LoVo (cell line): Measurements from ENCODE around the gene SIK3.
A peak's percentile ranks its signal among the peaks of the same experiment; 100 is the strongest.

Source experiments
- DNase-seq: peaks from one replicate; pipeline ENCODE4 v3.0.0-alpha.2; 2016; ENCODE audit warnings: low spot score

SIK3 gene

DNA sequence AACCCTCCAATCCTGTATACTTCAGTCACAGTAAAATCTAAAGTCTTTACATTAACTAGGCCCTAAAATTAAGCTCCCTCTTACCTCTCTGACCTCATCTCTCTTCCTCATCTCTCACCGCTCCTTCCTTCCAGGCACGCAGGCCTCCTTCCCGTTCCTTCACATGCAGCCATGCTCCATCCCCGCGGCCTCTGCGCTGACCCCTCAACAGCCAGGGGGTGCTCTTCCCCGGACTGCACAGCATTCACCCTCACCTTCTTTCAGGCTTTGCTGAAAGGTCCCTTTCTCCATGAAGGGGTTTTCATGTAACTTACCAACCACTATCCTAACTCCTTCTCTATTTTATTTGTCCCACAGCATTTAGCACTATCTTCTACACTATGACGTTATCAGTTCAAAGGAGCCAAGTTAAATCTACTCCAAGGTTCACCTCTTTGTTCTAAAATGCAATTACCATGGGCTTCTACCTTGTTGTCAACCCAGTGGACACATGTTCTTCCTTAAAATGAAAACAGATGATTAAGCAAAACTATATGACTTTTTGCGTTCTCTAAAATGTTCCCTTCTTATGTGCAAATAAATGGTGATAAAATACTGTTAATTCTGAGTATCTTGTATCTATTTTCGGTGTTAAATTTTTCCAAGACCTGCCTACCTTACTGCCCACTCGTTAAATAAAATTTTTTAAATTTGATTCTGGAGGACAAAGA, 203.0 kb downstream of the SIK3 start:
- DNase-seq: no peak

DNA sequence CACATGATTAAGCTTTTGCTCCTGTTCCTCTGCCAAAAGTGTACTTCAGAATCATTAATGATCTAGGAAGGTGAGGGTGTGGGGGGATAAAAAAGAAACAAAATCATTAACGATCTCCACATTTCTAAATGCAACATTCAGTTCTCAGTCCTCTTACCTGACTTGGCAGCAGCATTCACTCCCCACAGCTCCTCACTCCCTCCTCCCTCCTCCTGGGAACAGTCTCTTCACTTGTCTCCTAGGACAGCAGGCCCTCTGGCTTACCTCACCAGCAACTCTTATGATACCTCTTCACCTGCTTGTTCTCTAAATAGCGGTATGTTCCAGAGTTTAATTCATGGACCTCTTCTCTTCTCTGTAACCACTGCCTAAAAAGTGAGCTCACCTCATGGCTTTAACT, 204.3 kb downstream of the SIK3 start:
- no peak for DNase-seq

DNA sequence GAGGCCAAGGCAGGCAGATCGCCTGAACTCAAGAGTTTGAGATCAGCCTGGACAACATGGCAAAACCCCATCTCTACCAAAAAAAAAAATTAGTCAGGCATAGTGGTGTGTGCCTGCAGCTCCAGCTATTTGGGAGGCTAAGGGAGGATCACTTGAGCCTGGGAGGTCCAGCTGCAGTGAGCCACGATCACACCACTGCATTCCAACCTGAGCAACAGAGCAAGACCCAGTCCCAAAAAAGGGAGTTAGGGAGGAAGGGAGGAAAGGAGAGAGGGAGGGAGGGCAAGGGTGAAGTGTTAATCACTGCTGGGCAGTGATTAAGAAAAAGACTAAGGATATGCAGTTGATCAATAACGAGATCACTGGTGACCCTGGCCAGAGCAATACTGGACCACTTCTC, 204.8 kb downstream of the SIK3 start:
- DNase-seq: no peak

DNA sequence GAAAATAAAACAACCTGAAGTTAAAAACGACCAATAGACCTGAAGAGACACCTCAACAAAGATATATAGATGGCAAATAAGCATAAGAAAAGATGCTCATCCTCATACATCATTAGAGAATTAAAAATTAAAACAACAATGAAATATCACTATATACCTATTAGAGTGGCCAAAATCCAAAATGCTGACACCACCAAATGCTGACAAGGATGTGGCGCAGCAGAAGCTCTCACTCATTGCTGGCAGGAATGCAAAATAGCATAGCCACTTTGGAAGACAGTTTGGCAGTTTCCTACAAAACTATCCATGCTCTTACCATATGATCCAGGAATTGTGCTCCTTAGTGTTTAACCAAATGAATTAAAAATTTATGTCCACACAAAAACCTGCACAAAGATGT, 205.9 kb downstream of the SIK3 start:
- DNase-seq: no peak

DNA sequence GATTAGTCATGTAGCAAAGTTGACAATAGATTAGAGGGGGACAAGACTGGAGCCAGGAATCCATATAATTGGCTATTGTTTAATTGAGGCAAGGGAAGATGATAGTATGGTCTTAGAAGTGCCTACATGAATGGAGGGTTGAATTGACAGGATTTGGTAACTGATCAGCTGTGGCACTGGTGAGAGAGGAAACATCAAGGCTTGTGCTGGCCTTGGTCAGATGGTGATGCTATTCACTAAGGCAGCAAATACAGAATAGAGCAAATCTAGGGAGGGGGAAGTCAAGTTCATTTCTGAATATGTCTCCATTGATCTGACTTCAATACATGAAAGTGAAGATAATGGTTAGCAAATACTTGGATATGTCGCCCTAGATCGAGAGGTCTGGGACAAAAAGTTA, 206.5 kb downstream of the SIK3 start:
- no peak for DNase-seq

DNA sequence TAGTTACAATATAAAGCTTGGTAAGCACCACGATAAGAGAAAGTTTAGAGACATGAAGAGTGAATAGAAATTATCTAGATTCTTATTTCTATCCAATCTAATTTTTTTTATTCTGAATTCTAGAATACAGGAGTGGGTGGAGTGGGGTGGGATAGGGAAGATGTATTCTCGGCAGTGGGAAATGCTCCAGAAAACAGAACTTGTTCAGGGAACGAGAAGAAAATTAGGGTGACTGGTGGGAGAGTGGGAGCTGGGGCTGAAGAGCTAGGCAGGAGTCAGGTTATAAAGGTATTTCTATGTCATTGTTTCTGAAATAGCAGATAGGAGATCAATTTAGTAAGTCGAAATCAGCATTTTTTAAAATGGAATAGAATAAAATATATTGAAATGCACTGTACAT, 207.6 kb downstream of the SIK3 start:
- DNase-seq: no peak

DNA sequence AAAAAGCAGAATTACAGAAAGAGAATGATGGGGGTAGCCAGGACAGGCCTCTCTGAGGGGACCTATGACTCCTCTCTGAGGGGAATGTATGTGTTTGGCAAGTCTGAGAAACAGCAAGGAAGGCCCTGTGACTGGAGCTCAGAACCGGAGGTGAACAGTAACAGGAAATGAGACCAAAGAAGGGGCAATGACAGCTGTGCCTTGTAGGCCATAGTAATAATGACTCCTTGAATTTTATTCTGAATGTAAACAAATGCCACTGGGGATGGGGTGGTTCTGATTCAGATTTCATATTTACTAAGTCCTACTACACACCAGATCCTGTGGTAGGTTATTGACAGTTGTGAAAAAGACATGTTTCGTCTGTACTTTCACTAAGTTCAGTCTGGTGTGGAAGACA, 208.0 kb downstream of the SIK3 start:
- DNase-seq: no peak

DNA sequence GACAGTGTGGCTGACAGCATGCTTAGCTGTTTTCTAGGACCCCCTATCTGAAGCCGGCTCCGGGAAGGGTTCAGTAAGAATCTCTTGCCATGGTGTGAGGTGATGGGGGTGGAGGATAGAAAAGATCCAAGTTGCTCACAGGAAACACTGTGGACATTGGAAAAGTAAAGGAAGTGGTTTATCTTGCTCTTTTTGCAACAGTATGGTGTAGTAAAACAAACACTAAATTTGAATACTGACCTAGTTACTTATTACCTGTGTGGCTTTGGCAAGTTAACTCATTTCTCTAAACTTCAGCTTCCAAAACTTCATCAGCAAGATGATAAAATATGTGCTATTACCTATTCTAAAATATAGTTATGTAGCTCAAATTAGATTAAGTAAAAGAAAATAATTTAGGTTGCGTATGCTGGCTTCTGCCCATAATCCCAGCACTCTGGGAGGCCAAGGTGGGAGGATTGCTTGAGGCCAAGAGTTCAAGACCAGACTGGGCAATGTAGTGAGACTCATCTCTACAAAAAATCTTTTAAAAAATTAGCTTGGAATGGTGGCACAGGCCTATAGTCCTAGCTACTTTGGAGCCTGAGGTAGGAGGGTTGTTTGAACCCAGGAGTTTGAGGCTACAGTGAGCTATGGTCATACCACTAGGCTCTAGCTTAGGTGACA, 209.2 kb downstream of the SIK3 start:
- no peak for DNase-seq

DNA sequence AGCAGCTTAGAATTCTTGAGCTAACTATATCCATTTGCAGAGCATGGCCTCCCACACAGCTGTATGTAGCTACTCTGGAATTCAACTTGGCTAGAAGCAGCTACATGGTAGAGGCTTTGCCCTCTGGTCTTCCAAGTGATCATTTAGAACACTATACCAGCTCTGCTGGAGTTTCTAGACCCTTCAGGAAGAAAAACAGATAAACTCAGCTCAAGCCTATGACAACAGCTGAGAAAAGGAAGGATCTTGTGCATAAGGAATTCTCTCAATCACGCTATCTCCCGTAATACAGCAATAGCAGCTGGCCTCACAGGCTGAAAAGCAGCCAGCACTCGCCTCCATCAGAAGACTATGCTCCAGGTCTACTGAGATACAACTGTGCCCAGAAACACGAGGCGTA, 210.2 kb downstream of the SIK3 start:
- no peak for DNase-seq

DNA sequence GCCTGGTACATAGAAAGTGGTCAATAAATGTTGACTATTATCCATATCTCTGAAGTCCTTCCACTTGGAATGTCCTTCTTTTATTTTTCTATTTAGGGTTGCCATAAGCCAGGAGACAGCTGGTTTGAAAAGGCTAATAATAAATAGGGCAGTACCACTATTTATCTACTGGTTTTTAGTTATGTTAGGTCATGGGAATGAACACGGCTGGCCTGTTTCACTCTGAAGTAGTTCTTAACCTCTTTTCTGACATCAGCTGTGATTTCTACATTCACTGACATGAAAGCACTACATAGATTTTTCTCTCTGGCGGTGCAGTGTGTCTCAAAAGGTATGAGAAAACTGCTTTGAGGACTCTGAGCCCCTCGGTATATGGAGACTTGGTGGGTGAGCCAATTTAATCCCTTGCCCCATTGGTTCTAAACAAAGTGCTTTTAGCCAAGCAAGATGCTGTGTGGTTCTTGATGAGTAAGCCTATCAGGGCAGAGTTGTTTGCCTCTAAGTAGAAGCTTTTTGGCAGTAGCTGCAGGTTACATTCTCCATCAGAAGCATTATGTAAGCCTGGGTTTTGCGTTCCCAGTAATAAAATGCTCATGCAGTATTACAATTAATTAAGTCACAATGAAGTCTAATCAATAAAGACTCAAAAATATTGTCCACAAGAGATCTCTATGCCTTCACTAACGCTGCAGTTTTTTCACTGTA, 212.1 kb downstream of the SIK3 start:
- DNase-seq: no peak

DNA sequence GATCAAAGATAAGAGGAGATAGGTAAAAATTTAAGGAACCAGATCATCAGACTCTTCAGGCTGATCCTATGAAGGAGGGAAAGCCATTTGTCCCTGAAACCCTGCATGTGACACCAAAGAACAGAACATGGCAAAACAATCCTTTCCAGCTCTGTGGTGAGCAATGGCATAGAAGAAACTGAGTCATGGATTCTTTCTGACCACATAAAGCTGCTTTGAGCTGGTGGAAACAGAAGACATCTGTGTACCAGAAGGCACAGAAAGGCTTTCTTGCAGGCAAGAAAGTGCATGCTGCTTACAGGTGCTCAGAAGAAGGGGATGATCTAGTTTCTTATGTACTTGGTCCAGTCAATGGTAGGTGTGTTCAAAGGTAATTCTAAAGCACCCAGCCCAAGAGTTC, 215.8 kb downstream of the SIK3 start:
- no peak for DNase-seq

DNA sequence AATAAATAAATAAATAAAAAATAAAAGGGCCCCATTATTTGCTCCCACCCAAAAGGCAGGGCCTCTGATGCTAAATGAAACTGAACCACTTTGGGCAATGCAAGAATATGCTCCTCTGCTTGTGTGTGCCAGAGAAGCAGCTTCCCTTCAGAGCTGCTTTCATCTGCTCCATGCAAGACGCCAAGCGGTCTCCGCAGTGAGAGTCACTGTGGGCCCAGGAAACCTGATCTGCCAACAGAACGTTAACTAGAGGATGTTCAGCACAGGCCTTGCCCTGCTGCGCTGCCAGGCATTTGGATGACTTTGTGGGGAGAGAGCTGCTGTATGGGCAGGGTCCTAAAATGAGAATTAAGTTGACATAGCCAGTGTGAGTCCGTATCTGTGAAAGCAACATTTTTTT, 217.1 kb downstream of the SIK3 start:
- DNase-seq: no peak

DNA sequence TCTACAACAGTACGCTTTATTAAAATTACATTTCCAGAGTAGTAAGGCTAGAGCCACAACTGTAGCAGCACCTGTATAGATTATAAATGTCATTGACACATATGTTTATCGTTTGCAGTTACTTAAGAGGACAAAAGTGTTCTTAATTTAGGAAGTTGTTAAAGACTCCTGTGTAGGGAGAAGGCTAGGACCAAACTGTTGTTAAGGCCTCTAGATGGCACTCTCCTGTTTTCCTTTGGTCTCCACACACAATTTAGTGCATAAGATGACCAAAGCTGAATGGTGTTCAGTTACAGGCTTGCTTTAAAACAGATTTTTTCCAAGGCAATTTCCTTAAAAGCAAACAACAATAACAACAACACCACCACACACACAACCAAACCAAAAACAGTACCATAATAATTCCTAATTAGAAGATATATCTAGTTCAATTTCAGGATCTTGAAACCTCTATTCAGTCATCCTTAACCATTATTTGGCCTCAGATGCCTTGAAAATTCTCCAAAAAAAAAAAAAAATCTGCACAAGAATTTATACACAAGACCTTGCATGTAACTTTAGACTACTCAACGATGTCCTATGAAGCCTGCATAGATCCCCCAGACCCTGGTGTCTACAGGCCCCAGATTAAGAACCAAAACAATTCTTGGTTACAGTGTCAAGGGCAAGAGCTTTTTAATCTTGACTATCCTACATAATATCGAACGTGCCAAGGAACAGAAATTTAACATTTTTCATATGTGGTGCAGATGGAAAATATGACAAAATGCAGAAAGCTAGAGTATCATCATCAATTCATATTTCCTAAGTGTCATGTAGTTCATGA, 218.2 kb downstream of the SIK3 start:
- DNase-seq: peak; percentile 55

DNA sequence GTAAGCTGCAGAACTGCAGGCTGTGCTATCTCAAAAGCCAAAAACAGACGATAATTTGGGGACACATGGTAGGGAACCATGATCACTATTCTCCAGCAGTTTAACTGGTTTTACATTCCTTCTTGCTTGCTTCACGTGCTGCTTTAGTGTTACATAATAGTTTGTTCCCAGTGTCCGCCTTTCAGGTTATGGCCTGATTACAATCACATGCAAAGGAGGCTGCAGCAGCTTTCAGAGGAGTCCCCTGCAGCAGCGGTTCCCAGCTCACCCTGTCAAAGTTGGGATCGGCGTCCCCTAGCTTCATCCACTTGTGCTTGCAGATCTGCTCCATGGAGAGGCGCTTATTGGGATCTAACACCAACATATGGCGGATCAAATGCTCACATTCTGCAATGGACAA, 221.6 kb downstream of the SIK3 start:
- DNase-seq: no peak

DNA sequence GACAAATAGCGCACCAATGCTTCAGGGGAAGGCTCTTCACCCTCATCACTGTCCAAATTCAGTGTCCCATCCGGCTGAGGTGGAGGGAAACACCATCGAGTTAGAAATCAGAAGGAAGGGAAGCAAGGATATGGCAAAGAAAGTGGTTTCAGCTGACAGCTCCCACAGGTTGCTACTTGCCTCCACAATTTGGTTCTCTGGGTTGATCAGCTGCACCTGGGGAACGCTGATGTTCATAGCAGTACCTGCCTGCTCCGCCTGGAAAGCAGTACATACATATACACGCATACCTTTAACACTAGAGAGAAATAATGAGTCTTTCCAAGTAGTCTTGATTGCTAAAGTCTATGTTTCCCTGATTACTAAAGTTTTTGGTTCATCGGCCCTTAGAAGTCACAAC, 223.0 kb downstream of the SIK3 start:
- DNase-seq: no peak

DNA sequence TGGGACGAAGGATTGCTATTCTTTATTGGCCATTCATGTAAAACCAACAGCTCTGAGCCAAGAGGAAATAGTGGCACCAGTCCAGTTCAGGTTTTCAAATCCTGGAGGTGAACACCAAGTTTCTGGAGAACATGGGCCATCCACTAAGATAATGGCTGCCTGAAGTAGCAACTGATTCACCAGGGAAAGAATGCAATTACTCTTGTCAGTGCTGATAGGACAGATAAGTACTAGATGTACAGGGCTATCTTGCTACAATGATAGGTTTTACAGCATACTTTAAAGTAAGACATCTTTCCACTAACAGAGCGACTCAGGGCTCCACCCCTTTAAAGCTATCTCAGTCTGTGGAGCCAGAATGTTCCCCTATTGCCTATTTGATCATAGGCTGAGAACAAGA, 224.0 kb downstream of the SIK3 start:
- DNase-seq: no peak

DNA sequence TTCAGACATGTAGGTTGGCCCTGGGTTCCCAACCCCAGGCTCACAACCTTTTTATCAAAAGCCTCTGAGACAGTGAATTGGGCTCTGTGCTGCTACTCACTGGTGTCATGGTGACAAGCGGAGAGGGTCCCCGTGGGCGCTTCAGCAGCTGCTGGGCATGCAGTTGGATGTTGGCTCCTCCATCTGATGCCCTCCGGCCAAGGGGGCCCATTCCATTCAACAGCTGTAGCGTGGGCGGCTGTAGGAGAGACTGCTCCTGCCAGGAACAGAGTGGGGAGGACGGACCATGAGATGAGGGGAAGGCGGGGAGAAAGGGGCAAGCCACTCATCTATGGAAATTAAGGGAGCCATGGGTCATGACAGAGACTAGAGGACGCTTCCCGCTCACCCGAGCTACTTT, 224.8 kb downstream of the SIK3 start:
- no peak for DNase-seq

DNA sequence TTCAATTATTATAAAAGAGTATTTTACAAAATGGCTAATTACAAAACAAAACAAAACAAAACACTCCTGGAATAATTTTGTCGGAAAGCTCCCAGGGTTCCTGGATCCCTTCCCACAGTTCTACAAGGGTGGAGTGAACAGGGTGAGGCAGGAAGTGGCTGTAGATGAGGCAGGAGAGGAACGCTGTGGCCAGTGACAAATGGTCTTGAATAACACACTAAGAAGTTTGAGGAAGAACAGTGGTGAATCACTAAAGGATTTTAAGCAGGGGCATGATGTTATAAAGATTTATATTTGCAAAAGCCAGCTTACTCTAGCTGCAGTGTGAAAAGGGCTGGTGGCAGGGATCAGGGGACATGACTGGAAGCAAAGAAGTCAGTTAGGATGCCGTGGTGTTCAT, 227.0 kb downstream of the SIK3 start:
- DNase-seq: peak; percentile 2

DNA sequence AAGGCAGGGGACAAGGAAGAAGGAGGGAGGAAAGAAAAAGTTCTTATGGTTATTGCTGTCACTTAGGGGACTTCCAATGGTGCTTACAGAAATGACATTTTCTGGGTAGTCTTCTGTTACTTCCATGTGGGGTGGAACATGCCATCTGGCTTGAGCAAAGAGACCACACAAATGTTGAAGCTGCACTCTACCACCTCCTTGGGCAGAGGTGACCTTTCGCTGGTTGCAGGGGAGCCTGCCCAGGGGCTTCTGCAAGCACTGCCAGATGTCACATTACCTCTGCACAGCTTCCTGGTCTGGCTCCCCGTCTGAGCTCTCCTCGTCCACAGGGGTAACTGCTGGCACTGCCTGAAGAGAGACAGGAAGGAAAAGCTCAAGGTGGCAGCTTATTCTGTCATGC, 228.2 kb downstream of the SIK3 start:
- DNase-seq: no peak

DNA sequence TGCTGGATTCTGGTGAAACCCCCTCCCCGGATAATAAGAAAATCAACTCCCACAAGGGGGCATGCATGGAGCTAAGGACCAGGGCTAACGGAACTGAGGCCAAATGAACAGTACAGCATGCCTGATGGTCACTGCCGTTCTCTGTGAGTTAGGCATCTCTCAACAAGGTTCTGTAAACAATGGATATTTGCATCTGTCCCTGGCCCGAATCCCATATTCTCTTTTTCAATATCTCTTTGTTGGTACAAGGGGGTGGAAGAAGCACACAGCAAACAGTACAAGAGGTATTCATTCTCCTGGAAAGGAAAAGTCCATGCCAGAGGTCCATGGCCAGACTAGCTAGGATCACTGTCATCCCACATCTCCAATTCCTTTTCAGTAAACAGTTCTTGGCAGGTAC, 228.6 kb downstream of the SIK3 start:
- DNase-seq: no peak

DNA sequence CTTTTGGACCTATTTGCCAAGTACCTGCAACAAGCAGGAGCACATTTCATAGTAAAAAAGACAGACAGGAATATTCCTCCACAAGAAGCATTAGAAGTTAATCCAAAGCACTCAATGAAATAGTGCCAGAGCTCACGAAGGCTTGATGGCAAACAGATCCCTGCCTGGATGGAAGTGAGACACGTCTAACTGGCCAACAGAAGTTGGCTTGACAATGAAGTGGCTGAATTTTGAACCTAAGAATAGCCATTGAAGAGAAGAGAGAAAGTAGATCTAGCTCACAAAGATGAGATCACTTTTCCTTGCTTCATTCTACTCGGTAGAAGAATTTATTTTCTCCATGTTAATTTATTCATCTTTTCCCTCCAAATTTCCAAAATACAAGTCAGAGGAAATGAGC, 230.2 kb downstream of the SIK3 start:
- no peak for DNase-seq

DNA sequence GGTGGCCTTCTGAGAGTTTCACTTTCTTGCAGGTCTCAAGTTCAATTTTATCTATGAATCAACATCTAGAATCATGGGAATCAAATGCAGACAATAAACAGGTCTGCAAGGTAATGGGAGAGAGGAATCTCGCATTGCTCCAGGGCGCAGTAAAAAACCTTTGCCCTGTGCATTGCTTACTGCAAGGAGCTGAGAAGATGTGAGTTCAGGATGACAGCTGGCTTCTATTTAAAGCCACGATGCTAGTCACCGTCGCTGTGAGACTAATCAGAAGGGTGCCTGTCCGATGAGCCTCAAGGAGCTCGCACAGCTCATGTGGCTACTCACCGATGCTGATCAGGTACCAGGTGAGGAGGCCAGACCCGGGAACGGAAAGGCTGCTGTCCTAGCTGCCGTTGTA, 230.6 kb downstream of the SIK3 start:
- DNase-seq: no peak
